Esophagus (tissue), 2 donors: ENCODE data around the gene MEST. TPM values are rescaled to one million over a fixed set of nuclear protein-coding genes. Genes with fewer than 3 reads are reported as not detected.
"Not testable (repeated sequence)": the region's sequence is repeated elsewhere in the genome, so short reads cannot be mapped to it uniquely, and the experiment has no call there.

Experiments used
- H3K27ac ChIP-seq, 2 donors: one replicate each; pipeline ENCODE4 v1.5.1; 2013; ENCODE audit warnings: low read depth in 2 of 2, mild to moderate bottlenecking in 2 of 2, inconsistent platforms in 1 of 2, low read length in 1 of 2, moderate library complexity in 1 of 2
- H3K27me3 ChIP-seq, 2 donors: one replicate each; pipeline ENCODE4 v1.6.1; 2013; ENCODE audit warnings: low read length in 2 of 2, control low read depth in 1 of 2, mild to moderate bottlenecking in 1 of 2; ENCODE audit not compliant: insufficient read depth in 2 of 2, control insufficient read depth in 1 of 2
- H3K36me3 ChIP-seq, 2 donors: one replicate each; pipeline ENCODE4 v1.6.1; 2013; ENCODE audit warnings: low read length in 1 of 2; ENCODE audit not compliant: control insufficient read depth in 2 of 2, insufficient read depth in 2 of 2
- H3K4me1 ChIP-seq, 2 donors: one replicate each; pipeline ENCODE4 v1.6.1; 2013; ENCODE audit warnings: low read length in 1 of 2; ENCODE audit not compliant: control insufficient read depth in 2 of 2, insufficient read depth in 2 of 2
- H3K4me3 ChIP-seq, 2 donors: one replicate each; pipeline ENCODE4 v1.5.1; 2013; ENCODE audit warnings: low read length in 2 of 2, mild to moderate bottlenecking in 2 of 2, low read depth in 1 of 2, moderate library complexity in 1 of 2
- H3K9me3 ChIP-seq, 2 donors: one replicate each; pipeline ENCODE4 v1.6.1; 2013; ENCODE audit warnings: mild to moderate bottlenecking in 2 of 2, low read depth in 1 of 2, low read length in 1 of 2, moderate library complexity in 1 of 2; ENCODE audit not compliant: control insufficient read depth in 2 of 2, insufficient read depth in 1 of 2
- WGBS, 2 donors: extraction: QIAGEN DNeasy Blood & Tissue Kit; methylation state at CpG; one replicate each; pipeline ENCODE4 v1.1.7; 2013; 5-methylcytosine and 5-hydroxymethylcytosine counted together
- polyA plus RNA-seq, 2 donors: library from polyadenylated mRNA; stranded (reverse); fragments of 200-250 nt; gene quantifications; one replicate each; pipeline ENCODE4 v1.2.3, GENCODE V29; 2013
- donor health status: healthy with polysubstance abuse.
- donor health status: Bipolar disorder and iron deficiency.

Gene MEST, protein sequence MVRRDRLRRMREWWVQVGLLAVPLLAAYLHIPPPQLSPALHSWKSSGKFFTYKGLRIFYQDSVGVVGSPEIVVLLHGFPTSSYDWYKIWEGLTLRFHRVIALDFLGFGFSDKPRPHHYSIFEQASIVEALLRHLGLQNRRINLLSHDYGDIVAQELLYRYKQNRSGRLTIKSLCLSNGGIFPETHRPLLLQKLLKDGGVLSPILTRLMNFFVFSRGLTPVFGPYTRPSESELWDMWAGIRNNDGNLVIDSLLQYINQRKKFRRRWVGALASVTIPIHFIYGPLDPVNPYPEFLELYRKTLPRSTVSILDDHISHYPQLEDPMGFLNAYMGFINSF
- polyA plus RNA-seq: 1 to 10 TPM; 4.8 to 8.6 TPM

DNA sequence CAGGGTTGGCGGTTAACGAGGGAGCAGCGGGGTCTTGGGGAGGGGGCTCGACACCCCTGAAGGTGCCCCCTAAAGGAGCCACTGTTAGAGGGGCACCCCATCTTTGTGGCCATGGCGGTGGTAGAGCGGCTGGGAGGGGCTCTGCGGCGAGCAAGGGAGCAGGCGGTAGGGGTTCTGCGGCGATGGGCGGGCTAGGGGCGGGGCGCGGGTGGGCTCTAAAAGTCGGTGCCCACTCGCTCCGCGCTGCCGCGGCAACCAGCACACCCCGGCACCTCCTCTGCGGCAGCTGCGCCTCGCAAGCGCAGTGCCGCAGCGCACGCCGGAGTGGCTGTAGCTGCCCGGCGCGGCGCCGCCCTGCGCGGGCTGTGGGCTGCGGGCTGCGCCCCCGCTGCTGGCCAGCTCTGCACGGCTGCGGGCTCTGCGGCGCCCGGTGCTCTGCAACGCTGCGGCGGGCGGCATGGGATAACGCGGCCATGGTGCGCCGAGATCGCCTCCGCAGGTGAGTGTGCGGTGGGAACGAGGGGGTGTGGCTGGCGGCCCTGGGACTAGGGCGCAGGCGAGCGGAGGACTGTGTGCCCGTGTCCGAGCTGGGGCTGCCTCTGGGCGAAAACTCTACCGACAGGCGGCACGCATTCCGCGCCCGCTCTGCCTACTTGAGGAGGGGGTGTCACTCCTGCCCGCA is at the start of gene MEST:
TSS of gene MEST (plus strand) at position 245 of the 682 bp plus-strand sequence. CDS start at position 474, 229 bp downstream.
- WGBS, 2 donors: 55% methylated on average over 51 to 71 of the region's 71 CpGs
- H3K4me3 ChIP-seq: peak within 1 kb of the TSS; percentile 21 to 44
- H3K4me1 ChIP-seq: peaks cover 4 to 5% of the 10 kb centered on the region in 2 donors
- H3K9me3 ChIP-seq: peaks cover 0 to 3% of the 10 kb centered on the region in 2 donors
- no peaks in the 10 kb centered on the region for H3K27me3 ChIP-seq
- no peak within 1 kb of the TSS for H3K27ac ChIP-seq
- no peaks in the 10 kb centered on the region for H3K36me3 ChIP-seq

DNA sequence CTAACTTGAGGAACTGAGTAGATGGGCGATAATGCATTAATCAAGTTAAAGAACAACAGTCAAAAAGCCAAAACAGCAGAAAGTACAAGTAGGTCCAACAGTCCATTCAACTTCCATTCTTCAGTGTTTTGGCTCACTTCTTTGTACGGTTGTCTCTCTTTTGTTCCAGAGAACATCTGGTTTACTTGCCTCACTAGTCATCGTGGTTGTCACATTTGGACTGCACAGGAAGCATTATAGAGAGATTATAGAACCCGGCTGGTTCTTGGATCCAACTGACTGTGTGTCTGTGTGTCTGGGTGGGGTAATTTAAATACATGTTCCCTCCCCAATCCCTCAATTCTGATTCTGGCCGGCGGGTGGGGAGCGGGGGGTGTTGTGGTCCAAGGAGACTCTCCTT is 49.3 kb upstream of the MEST start:
- Histone ChIP-seq H3K9me3 (no peaks in the 10 kb centered on the region), H3K27ac (no peak overlapping the region)
- 81 to 83% methylated on average over 7 of the region's 7 CpGs for WGBS, 2 donors

DNA sequence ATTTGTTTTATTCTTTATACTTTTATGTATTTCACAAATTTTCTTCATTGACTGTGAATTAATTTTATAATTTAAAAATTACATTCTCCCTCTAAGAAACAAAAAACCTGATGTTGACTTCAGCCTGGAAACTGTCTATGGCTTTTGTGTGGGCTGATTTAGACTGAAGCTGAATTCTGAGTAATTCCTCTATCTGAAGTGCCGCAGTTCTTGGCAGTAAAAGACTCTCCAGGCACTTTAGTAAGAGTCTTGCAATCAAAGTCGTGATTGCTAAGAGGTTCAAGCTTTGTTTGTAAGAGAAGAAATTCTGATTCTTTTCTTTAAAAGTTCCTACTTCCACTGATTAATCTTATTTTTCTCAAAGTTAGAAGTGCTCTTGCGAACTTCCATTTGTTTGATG is 47.7 kb upstream of the MEST start:
- 62 to 67% methylated on average over 3 of the region's 3 CpGs for WGBS, 2 donors
- no peaks in the 10 kb centered on the region for H3K36me3 ChIP-seq

More for the DNA sequence above, 49.3 kb upstream of the MEST start:
- Histone ChIP-seq H3K27me3 (no peaks in the 10 kb centered on the region), H3K36me3 (no peaks in the 10 kb centered on the region), H3K4me3 (no peak overlapping the region), H3K4me1 (peaks cover 0 to 5% of the 10 kb centered on the region in 2 donors)

DNA sequence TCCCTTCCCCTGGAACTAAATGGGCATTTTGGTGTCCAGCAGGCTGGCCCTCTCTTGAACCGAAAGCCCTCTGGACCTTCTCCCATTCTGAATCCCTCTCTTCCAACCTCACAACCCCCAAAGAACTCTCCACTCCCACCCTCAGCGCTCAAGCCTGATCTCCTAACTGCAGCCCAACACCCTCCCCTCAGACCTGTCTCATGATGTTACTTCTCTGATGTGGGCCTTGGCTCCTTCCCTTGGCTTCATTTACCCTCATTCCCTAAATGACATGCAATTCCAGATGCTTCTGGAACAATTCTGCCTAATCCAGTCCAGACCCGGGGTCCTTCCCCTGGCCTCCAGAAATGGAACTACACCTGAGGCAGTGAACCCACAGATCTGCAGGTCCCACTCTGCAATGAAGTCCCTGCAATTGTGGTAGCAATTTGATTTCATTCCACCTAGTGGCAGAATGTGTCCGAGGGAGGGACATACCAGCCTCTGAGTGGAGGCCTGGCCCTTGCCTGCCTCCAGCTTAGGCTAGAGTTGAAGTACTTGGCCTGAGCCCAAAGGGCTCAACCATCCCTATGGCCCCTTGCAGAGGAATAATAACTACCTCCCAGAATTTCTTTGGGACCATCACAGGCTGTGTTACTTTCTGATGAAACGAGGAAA is 47.0 kb upstream of the MEST start:
- H3K9me3 ChIP-seq: no peaks in the 10 kb centered on the region
- H3K36me3 ChIP-seq: no peaks in the 10 kb centered on the region
- no peak overlapping the region for H3K27ac ChIP-seq
- peaks cover 0 to 5% of the 10 kb centered on the region in 2 donors for H3K4me1 ChIP-seq
- H3K27me3 ChIP-seq: no peaks in the 10 kb centered on the region
- 78 to 88% methylated on average over 5 of the region's 5 CpGs for WGBS, 2 donors
- H3K4me3 ChIP-seq: no peak overlapping the region

More for the DNA sequence above, 47.7 kb upstream of the MEST start:
- Histone ChIP-seq H3K27me3 (no peaks in the 10 kb centered on the region), H3K4me3 (no peak overlapping the region), H3K4me1 (peaks cover 0 to 5% of the 10 kb centered on the region in 2 donors), H3K27ac (no peak overlapping the region), H3K9me3 (no peaks in the 10 kb centered on the region)

DNA sequence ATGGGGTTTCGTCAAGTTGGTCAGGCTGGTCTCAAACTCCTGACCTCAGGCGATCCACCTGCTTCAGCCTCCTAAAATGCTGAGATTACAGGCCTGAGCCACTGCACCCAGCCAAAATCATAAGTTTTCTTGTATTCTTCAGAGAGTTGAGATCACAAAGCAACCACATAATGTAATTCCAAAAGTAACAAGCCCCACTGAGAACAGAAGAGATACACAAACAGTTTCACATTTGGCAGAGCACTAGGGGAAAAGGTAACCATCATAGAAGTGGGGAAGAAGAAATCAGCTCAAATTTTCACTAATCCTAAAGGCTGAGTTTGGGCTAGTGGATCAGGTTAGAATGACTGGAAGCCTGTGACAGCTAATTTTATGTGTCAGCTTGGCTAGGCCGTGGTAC is 45.6 kb upstream of the MEST start:
- WGBS, 2 donors: 81 to 91% methylated on average over 3 of the region's 3 CpGs
- no peaks in the 10 kb centered on the region for H3K4me1 ChIP-seq
- no peaks in the 10 kb centered on the region for H3K36me3 ChIP-seq
- H3K4me3 ChIP-seq: no peak overlapping the region
- no peaks in the 10 kb centered on the region for H3K9me3 ChIP-seq
- no peaks in the 10 kb centered on the region for H3K27me3 ChIP-seq
- H3K27ac ChIP-seq: no peak overlapping the region

DNA sequence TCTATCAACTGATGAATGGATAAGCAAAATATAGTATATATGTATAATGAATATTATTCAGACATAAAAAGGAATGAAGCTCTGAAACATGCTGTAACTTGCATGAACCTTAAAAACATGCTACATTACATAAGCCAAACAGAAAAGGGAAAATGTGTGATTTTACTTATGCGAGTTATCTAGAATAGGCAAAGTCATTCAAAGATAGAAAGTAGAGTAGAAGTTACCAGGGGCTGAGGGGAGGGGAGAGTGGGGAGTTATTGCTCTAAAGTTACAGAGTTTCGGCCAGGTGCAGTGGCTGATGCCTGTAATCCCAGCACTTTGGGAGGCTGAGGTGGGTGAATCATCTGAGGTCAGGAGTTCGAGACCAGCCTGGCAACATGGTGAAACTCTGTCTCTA is 40.5 kb upstream of the MEST start:
- H3K4me3 ChIP-seq, H3K27me3 ChIP-seq, H3K9me3 ChIP-seq, H3K36me3 ChIP-seq, H3K4me1 ChIP-seq, H3K27ac ChIP-seq: not testable (repeated sequence)
- 82 to 85% methylated on average over 3 of the region's 3 CpGs for WGBS, 2 donors

DNA sequence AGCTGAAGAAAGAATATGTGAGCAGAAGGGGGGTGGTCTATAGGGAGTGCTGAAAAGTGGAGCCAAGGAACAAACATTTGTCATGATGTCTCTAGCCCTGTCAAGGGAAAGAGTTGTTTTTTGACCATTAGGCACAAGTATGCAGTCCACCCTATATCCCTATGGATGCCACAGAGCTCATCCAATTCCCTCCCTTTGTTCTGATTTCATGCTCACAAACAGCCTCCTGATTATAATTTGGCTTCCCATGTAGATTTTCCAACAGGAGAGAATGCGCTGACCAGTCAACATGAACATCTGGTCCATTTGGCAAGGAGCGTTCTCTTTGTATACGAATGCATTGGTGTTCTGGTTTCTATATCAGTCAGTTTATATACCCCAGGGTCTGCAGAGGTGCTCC is 38.9 kb upstream of the MEST start:
- no peaks in the 10 kb centered on the region for H3K27me3 ChIP-seq
- 77 to 79% methylated on average over 3 of the region's 3 CpGs for WGBS, 2 donors
- H3K36me3 ChIP-seq: no peaks in the 10 kb centered on the region
- no peaks in the 10 kb centered on the region for H3K4me1 ChIP-seq
- no peaks in the 10 kb centered on the region for H3K9me3 ChIP-seq
- H3K27ac ChIP-seq: no peak overlapping the region
- no peak overlapping the region for H3K4me3 ChIP-seq

DNA sequence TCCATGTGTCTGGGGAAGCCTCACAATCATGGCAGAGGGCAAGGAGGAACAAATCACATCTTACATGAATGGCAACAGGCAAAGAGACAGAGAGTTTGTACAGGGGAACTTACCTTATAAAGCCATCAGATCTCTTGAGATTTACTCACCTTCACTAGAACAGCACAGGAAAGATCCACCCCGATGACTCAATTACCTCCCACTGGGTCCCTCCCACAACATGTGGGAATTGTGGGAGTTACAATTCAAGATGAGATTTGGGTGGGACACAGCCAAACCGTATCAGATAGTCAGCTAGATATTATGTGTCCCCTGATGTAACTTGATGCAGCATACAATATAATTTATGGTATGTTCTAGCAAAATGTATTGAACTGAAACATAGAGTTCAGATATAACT is 36.9 kb upstream of the MEST start:
- no peaks in the 10 kb centered on the region for H3K36me3 ChIP-seq
- WGBS, 2 donors: 72 to 73% methylated on average over 2 of the region's 2 CpGs
- H3K9me3 ChIP-seq: no peaks in the 10 kb centered on the region
- no peak overlapping the region for H3K4me3 ChIP-seq
- H3K27ac ChIP-seq: no peak overlapping the region
- no peaks in the 10 kb centered on the region for H3K27me3 ChIP-seq
- H3K4me1 ChIP-seq: no peaks in the 10 kb centered on the region

DNA sequence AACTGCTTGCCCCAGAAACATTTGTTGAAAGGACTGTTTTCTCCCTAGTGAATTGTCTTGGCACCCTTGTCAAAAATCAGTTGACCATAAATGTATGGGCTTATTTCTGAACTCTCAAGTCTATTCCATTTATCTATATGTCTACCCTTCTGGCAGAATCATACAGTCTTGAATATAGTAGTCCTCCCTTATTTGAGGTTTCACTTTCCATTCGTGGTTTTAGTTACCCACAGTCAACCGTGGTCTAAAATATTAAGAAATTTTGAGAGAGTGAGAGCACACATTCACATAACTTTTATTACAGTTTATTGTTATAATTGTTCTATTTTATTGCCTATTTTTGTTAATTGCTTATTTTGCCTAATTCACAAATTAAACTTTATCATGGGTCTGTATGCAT is 33.6 kb upstream of the MEST start:
- Histone ChIP-seq H3K27me3 (no peaks in the 10 kb centered on the region), H3K27ac (no peak overlapping the region), H3K4me1 (no peaks in the 10 kb centered on the region), H3K4me3 (no peak overlapping the region), H3K9me3 (no peaks in the 10 kb centered on the region), H3K36me3 (no peaks in the 10 kb centered on the region)
- 73 to 81% methylated on average over 2 of the region's 2 CpGs for WGBS, 2 donors
